CD4-positive, alpha-beta T cell treated with Interleukin-2 at 100 ng/mL for 4 hours (primary cell): ENCODE measurements around the gene NRG2.
A peak's percentile ranks its signal among the peaks of the same experiment; 100 is the strongest.

ENCODE experiments used
- DNase-seq: peaks from one replicate; pipeline ENCODE4 v3.0.0-alpha.2; 2020; ENCODE audit warnings: low spot score

NRG2 gene

GRCh38 chr5:139877129-139877597 lies 165.9 kb downstream of the NRG2 start:
- no peak for DNase-seq

DNA sequence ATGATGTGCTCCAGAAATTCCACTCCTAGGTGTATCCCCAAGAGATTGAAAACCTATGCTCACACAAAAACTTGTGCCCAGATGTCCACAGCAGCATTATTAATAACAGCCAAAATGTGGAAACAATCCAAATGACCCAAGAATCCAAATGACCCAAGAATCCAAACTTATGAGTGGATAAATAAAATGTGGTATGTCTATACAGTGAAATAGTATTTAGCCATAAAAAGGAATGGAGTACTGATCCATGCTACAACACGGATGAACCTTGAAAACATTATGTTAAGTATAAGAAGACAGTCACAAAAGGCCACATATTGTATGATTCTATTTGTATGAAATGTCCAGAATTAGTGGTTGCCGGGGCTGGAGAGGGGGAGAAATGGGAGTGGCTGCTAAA lies 167.1 kb downstream of the NRG2 start:
- no peak for DNase-seq

- DNase-seq = no peak
These were observed 170.0 kb downstream of the NRG2 start for GRCh38 chr5:139872851-139873794.

- no peak for DNase-seq
These were observed 170.9 kb downstream of the NRG2 start for GRCh38 chr5:139872052-139872766.

- DNase-seq = no peak
These were observed 171.5 kb downstream of the NRG2 start for GRCh38 chr5:139871614-139872013.

DNA sequence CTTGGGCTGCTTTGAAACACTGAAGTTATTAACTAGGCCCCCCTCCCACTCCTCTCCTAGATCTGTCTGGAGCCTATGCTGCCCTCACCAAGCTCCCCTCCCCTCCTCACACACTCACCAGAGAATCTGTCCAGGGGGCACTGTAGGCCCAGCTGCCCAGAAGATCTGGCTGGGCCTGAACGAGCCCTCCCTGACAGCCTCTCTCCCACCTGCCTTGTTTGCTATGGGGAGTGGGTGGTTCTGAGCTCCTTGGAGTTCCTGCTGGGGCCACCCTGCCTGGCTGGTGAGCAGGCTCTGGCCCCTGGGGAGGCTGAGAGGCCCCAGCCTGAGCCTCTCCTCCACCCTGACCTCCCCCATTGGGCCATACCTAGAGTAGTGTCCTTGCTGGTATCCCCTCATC lies 172.4 kb downstream of the NRG2 start:
- DNase-seq = no peak

DNA sequence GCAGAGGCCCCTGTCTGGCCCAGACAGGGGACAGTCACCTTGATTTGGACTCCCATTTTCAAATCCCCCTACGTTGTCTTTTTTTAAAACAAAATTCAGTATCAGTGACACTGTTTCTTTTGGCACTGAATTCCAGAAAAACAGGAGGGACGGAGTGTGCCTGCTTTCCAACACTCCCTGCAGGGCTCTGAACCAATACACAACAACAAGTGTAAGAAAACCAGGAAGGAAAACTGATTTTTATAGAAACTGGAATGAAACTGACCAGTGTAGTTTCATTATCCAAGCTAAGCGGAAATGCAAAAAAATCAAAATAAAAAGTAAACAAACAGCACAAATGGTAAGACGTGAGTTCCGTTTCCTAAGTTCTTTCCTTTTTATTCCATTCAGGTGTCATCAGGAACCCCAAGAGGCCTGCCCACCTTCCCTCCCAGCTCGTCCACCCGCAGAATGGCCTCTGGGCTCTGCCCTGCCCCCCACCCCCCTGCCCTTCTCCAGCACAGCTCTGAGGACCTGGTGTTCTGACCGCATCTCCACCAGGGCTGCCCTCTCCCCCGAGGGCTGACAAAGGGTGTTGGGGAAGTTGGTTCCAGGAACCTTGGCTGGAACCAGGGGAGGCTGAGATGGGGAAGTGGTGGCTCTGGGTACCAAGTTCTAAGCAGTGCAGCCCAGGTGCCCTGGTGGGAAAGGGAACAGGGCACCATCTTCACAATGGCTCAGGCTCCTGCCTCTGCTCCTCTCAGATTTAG lies 173.9 kb downstream of the NRG2 start:
- no peak for DNase-seq

DNA sequence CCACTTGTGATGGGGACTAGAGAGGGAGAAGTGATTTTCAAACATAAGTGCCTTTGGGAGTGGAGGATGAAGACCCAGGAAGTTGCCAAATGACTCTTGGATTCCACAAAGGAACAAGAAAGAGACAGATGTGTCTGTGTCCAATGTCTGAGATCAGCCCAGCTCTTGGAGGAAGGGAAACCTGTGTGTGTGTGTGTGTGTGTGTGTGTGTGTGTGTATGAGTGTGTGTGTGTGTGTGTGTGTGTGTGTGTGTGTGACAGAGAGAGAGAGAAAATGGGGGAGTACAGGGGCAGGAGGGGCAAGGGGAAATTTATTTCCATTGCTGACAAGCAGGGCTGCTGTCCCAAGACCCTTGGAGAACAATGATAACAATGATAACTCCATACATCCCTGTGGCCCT lies 175.5 kb downstream of the NRG2 start:
- no peak for DNase-seq

GRCh38 chr5:139867109-139867508 lies 176.0 kb downstream of the NRG2 start:
- DNase-seq = no peak

DNA sequence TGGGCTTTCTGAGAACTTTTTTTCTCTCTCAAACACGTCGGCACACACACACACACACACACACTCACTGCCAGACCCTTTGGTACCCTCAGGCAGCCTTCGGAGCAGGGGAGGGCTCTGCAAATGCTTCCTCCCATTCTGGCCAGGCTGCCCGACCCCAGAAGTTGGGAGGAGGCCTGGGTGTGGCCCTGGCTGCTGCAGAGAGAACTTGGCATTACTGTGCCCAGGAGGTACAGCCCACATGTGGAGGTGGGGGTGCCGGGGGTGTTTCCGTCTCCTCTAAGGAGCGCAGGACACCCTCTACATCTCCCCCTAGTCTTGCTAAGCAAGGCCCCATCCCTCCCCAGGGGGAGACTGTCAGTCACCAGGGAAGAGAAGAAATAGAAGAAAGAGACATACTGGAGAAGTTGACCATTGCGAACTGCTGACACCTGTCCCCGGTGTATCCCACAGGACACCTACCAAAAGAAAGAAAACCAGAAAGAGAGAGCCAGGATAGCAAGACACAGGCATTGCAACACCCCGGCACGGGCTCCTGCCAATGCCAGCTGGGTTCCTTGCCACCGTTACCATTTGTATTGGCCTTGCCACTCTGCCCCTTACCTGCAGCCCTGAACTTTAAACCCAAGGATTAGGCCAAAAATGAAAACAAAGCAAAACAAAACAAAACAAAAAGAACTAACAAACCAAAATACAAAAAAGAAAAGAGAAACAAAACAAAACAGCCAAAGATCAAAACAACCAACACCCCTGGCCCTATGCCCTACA lies 178.2 kb downstream of the NRG2 start:
- no peak for DNase-seq

GRCh38 chr5:139863855-139864558 lies 179.1 kb downstream of the NRG2 start:
- peak; percentile 62 for DNase-seq

DNA sequence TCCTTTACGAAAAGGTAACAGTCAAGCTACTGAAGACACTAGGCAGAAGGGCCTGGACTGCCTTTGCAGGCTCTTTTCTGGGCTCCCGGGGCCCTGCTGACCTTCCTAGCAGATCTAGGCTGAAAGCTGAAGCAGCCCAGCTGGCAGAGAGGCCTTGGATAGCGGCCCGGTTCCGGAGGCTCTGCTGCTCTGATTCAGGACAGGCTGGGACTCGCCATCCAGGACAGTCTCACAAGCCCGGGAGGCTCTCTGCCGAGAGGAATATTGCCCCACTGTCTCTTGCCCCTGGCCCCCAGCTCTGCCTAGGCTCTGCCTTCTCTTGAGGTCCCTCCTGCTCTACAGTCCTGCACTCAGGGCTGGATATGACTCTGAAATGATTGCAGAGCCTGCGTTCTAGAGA lies 179.7 kb downstream of the NRG2 start:
- DNase-seq = no peak

DNA sequence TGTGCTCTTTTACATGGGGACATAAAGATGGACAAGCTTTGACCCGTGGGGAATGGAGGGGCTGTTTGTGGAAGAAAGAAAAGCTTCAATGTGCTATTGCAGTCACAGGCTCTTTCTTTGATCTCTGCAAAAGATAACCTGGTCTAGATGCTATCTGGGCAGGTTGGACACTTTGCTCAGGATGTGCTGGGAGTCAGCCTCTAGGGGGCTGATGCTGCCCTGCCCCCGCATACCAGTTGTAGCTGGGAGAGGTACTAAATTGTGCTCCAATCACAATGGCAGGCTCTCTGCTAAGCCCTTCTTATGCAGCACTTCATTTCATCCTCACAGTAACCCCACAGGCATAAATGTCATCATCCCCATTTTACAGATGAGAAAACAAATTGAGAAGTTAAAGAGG lies 180.3 kb downstream of the NRG2 start:
- no peak for DNase-seq

DNA sequence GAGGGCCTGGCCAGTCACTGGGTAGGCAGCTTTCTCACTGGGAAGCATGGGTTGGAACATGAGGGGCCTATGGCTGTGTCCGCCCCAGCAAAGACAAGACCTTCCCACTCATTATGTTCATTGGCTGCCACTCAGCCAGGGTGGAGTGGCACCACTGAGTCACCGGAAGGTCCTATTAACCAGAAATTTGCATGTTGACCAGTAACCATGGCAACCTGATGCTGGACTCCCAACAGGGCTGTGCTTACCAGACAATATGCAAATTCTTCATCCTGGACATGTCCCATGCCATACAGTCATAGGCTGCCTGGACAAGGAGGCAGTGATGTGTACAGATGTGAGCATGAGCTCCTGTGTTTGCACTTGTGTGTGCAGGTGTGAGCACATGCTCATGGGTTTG lies 180.8 kb downstream of the NRG2 start:
- no peak for DNase-seq

DNA sequence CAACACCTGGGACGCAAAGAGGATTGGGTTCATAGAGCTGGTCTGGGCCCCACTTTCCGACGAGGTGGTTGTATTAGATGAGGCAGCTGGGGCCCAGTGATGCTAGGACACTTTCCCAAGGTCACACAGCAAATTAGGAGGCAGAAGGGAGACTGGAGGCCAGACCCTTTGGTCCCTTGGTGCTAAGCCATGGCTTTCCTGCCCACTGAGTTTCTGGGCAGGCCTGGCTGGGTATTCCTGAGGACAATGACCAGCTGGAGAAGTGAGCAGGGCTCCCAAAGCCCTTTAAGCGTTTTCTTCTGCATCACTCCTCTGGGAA lies 181.3 kb downstream of the NRG2 start:
- DNase-seq = no peak

GRCh38 chr5:139861021-139861888 lies 181.8 kb downstream of the NRG2 start:
- no peak for DNase-seq

- no peak for DNase-seq
These were observed 184.1 kb downstream of the NRG2 start for GRCh38 chr5:139859013-139859412.

DNA sequence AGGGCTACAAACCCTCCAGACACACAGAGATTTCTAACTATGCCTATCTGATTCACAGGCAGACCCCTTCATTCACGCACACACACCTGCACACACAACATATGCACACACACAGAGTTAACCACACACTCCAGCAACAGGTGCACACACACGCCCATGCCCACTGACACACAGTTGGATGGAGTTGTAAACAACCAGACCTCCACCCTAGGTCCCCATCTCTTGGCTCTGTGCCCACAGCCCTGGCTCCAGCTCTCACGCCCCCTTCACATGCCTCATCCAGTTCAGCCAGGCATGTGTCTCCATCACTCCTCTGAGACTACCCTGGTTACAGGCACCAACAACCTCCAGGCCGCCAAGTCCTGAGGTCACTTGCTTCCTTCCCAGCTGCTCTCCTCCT lies 186.4 kb downstream of the NRG2 start:
- no peak for DNase-seq

DNA sequence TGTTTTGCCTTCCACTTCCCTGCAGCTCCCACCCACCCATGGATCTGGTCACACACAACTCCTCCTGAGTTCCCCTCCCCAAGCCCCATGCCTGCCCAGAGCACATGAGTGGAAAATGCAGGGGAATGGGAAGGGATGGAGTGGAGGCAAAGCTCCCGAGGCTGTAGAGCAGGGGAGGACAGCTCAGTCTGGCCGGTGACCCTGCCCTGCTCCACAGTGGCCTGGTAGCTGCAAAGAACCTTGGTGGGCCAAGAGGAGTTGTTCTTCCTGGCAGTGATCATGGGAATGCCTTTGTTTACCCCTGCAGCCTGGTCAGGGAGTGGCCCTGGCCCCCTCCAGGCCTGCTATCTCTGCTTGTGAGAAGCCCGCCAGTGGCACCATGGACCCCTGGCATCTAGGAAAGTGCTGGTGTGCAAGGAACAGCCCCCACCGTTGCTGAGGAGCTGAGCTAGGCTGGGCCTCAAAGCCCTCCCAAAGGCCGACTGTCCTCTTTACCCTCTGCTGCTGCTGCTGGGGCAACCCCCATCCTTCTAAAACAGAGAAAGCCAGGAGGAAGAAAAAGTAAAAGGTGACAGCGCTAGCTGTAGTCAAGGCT lies 187.1 kb downstream of the NRG2 start:
- DNase-seq = no peak

GRCh38 chr5:139855451-139855850 lies 187.6 kb downstream of the NRG2 start:
- DNase-seq = no peak
